ENCODE results near the gene VASN.

Gene VASN

GRCh38 chr16:4354512-4355409 lies 16.9 kb upstream of the VASN start:
- no peak for DNase-seq

- no peak for DNase-seq
These were observed 14.8 kb upstream of the VASN start for GRCh38 chr16:4356820-4357219.

- no peak for DNase-seq
These were observed 13.4 kb upstream of the VASN start for GRCh38 chr16:4358236-4358635.

GRCh38 chr16:4358831-4359561 lies 12.7 kb upstream of the VASN start:
- no peak for DNase-seq

GRCh38 chr16:4359914-4360313 lies 11.7 kb upstream of the VASN start:
- DNase-seq = no peak

- DNase-seq = no peak
These were observed 11.1 kb upstream of the VASN start for GRCh38 chr16:4360538-4361021.

GRCh38 chr16:4361033-4361943 lies 10.4 kb upstream of the VASN start:
- no peak for DNase-seq

GRCh38 chr16:4361944-4362311 lies 9.7 kb upstream of the VASN start:
- DNase-seq = no peak

GRCh38 chr16:4362476-4363135 lies 9.0 kb upstream of the VASN start:
- DNase-seq = no peak

- DNase-seq = no peak
These were observed 7.2 kb upstream of the VASN start for GRCh38 chr16:4364196-4365013.

- DNase-seq = no peak
These were observed 6.6 kb upstream of the VASN start for GRCh38 chr16:4365014-4365406.

GRCh38 chr16:4365615-4366014 lies 6.0 kb upstream of the VASN start:
- DNase-seq = no peak

GRCh38 chr16:4366016-4366415 lies 5.6 kb upstream of the VASN start:
- no peak for DNase-seq

- no peak for DNase-seq
These were observed 4.2 kb upstream of the VASN start for GRCh38 chr16:4367393-4367856.

- no peak for DNase-seq
These were observed 2.5 kb upstream of the VASN start for GRCh38 chr16:4369007-4369733.

- no peak for DNase-seq
These were observed 1.5 kb upstream of the VASN start for GRCh38 chr16:4370151-4370550.

- no peak for DNase-seq
These were observed 885 bp upstream of the VASN start for GRCh38 chr16:4370570-4371356.

GRCh38 chr16:4372001-4372577 lies 441 bp downstream of the VASN start:
- no peak for DNase-seq

GRCh38 chr16:4372578-4373355 lies 1.1 kb downstream of the VASN start:
- DNase-seq = no peak
